Measurements from ENCODE around the gene TUBB2B. TPM values are rescaled to one million over a fixed set of nuclear protein-coding genes. Genes with fewer than 3 reads are reported as not detected.

Gene TUBB2B
- total RNA-seq, result 1 to 10 TPM; 1.0 to 3.4 (median 2.5) TPM

- no peak for TF ChIP-seq CTCF (IDR thresholded peaks at IDR 0.05; ENCODE audit: low read depth)
Measured at GRCh38 chr6:3227363-3228045, at the start of gene TUBB2B. Gene TUBB2B, minus strand, starts transcription at chr6:3227653. Its CDS starts 110 bp downstream, at chr6:3227543.

- TF ChIP-seq CTCF (IDR thresholded peaks at IDR 0.05; ENCODE audit: low read depth), result no peak
Measured at GRCh38 chr6:3277251-3277650, 49.8 kb upstream of the TUBB2B start.

GRCh38 chr6:3276174-3277167 lies 49.0 kb upstream of the TUBB2B start:
- TF ChIP-seq CTCF (IDR thresholded peaks at IDR 0.05; ENCODE audit: low read depth), result no peak

GRCh38 chr6:3273707-3274521 lies 46.5 kb upstream of the TUBB2B start:
- TF ChIP-seq CTCF (IDR thresholded peaks at IDR 0.05; ENCODE audit: low read depth), result no peak

DNA sequence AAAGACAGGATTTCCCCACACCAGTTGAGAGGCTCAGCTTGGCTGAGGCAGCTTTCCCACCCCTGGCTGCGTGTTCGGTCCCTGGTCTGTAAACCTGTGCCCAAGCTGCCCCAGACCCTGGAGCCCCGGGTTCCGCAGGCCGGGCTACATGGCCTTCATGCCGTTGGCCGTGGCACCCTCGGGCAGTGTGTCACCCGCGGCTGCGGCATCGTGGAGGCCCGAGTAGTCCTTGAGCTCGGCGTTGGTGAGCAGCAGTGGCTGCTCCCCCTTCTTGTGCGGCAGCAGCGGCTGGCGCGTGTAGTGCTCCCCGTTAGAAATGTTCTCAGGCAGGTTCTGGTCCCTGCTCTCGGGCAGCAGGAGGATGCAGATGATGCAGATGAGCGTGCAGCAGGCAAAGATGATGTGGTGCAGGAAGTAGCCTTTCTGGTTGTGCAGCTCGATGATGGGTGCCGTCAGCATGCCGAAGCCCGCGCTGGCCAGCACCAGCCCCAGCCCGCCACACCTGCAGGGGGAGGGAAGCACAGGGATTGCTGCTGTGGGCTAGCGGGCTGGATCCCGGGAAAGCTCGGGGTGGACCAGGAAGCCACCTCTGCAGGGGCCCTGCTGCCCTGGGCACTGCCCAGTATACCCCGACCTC lies 45.6 kb upstream of the TUBB2B start:
- TF ChIP-seq CTCF (IDR thresholded peaks at IDR 0.05; ENCODE audit: low read depth), result no peak

GRCh38 chr6:3271756-3272155 lies 44.3 kb upstream of the TUBB2B start:
- no peak for TF ChIP-seq CTCF (IDR thresholded peaks at IDR 0.05; ENCODE audit: low read depth)
